Measurements from ENCODE around the gene FAM111A. TPM values are rescaled to one million over a fixed set of nuclear protein-coding genes. Genes with fewer than 3 reads are reported as not detected.

The FAM111A gene
- total and polyA plus RNA-seq, 2 donors (not counting 3 experiments of a cell fraction or from before 2014, with no cell fraction given) = 20.1 to 57.4 TPM

DNA sequence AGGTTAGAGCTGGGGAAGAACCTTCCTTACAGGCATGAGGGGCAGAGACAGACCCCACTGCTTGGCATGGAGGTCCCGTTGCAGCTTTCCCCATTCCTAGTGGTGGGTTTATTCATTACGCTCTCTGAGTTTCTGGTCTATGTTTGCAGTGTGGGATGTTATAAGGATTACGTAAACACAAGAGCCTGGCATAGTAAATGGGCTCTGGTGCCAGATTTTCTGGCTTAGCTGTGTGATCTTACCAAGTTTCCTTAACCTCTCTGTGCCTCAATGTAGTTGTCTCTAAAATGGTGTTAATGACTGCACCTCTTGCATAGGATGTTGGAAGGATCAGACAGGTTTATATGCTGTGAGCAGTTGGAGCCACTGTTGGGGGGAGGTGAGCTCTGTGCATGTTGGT is 44.4 kb downstream of the FAM111A start:
- no peaks in the 10 kb centered on the region for H4K20me1 ChIP-seq (replicated peaks; ENCODE audit: control insufficient read depth, extremely low read depth, insufficient read depth, low read length)
- peaks cover 4 to 11% of the 10 kb centered on the region in 2 experiments for H3K27me3 ChIP-seq (ENCODE audit: control insufficient read depth in 2 of 2, insufficient read depth in 2 of 2, low read length in 2 of 2)
- H3K4me1 ChIP-seq (ENCODE audit: control insufficient read depth, extremely low read depth, insufficient read depth, low read length) = peaks cover 2% of the 10 kb centered on the region
- H3K9me3 ChIP-seq (replicated peaks; ENCODE audit: control insufficient read depth, insufficient read depth, low read length) = no peaks in the 10 kb centered on the region
- H3K79me2 ChIP-seq (ENCODE audit: control insufficient read depth, insufficient read depth, low read length) = no peaks in the 10 kb centered on the region
- H3K9ac ChIP-seq (replicated peaks; ENCODE audit: extremely low read depth, insufficient read depth, low read length) = no peak overlapping the region
- no TSS peak for BruUV-seq (replicated peaks)
- intact Hi-C loops (cut with micrococcal nuclease) = no loop called here
- ChIA-PET POLR2A (no interaction called here), CTCF (interaction anchor here (1.0 to 6.4 kb wide), 6 partner anchors 10 to 20 kb away, joined by 3 to 74 read pairs (median 13); partner anchors contain the start of gene DTX4)
- DNase-seq (ENCODE audit: low read depth, low spot score) = no peak
- dilution Hi-C loops (cut with MboI; ENCODE audit: extremely low pct_ligation_motif_present, low sequenced_read_pairs) = no loop called here
- H3K36me3 ChIP-seq (ENCODE audit: control insufficient read depth in 2 of 2, extremely low read depth in 1 of 2, insufficient read depth in 2 of 2, low read length in 2 of 2) = no peaks in the 10 kb centered on the region
- no peak overlapping the region for H3K4me3 ChIP-seq (replicated peaks in 1 of 3; ENCODE audit: insufficient read depth in 1 of 3, low read depth in 1 of 3, low read length in 3 of 3)
- no peak for FAIRE-seq
- H2AFZ ChIP-seq (ENCODE audit: low read depth, low read length) = no peak overlapping the region
- H3K9me1 ChIP-seq (replicated peaks; ENCODE audit: control insufficient read depth, extremely low read depth, insufficient read depth, low read length) = no peaks in the 10 kb centered on the region
- no peak overlapping the region for H3K27ac ChIP-seq (ENCODE audit: insufficient read depth, low read depth, low read length)
- no peak for TF ChIP-seq GATA2 (IDR thresholded peaks at IDR 0.05; ENCODE audit: insufficient read depth, insufficient read length, low read depth, low read length)
- no peak overlapping the region for H3K4me2 ChIP-seq (ENCODE audit: insufficient read depth, low read length)

DNA sequence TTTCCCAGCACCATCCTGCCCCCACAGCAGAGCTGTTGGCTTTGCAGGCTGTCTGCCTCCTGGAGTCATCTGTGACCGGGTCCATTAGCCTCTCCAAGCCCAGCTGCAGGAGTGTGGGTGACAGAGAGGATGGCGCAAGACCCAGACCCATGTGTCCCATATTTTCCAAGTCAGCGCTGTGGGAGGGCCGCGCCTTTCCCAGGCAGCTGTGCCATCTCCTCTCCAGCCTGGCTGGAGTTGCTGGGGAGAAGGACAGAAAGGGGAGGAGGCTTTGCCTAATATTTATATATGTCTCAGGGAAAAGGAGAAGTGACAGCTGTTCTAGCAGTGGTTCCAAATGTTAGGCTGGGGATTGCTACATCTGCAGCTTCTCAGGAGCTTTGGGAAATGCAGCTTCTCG is 44.9 kb downstream of the FAM111A start:
- H3K9me1 ChIP-seq (replicated peaks; ENCODE audit: control insufficient read depth, extremely low read depth, insufficient read depth, low read length) = no peaks in the 10 kb centered on the region
- H3K4me2 ChIP-seq (ENCODE audit: insufficient read depth, low read length) = no peak overlapping the region
- peaks cover 2% of the 10 kb centered on the region for H3K4me1 ChIP-seq (ENCODE audit: control insufficient read depth, extremely low read depth, insufficient read depth, low read length)
- H3K4me3 ChIP-seq (replicated peaks in 1 of 3; ENCODE audit: insufficient read depth in 1 of 3, low read depth in 1 of 3, low read length in 3 of 3) = no peak overlapping the region
- intact Hi-C loops (cut with micrococcal nuclease) (no loop called here), dilution Hi-C loops (cut with MboI; ENCODE audit: extremely low pct_ligation_motif_present, low sequenced_read_pairs) (no loop called here)
- FAIRE-seq (no peak), DNase-seq (ENCODE audit: low read depth, low spot score) (no peak)
- no peak for TF ChIP-seq EZH2 (IDR thresholded peaks at IDR 0.05; ENCODE audit: borderline replicate concordance, low read depth, low read length, severe bottlenecking)
- no peak for TF ChIP-seq JUN (IDR thresholded peaks at IDR 0.05; ENCODE audit: borderline replicate concordance, insufficient read depth, insufficient read length, low read depth)
- TF ChIP-seq MYC (IDR thresholded peaks at IDR 0.05; ENCODE audit: low read depth, low read length) = no peak
- TF ChIP-seq GATA2 (IDR thresholded peaks at IDR 0.05; ENCODE audit: insufficient read depth, insufficient read length, low read depth, low read length) = no peak
- TF ChIP-seq, protein P1, sequence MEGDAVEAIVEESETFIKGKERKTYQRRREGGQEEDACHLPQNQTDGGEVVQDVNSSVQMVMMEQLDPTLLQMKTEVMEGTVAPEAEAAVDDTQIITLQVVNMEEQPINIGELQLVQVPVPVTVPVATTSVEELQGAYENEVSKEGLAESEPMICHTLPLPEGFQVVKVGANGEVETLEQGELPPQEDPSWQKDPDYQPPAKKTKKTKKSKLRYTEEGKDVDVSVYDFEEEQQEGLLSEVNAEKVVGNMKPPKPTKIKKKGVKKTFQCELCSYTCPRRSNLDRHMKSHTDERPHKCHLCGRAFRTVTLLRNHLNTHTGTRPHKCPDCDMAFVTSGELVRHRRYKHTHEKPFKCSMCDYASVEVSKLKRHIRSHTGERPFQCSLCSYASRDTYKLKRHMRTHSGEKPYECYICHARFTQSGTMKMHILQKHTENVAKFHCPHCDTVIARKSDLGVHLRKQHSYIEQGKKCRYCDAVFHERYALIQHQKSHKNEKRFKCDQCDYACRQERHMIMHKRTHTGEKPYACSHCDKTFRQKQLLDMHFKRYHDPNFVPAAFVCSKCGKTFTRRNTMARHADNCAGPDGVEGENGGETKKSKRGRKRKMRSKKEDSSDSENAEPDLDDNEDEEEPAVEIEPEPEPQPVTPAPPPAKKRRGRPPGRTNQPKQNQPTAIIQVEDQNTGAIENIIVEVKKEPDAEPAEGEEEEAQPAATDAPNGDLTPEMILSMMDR (IDR thresholded peaks at IDR 0.05; ENCODE audit: extremely low read depth in 1 of 2, insufficient read depth in 1 of 2, low read depth in 1 of 2, low read length in 2 of 2) = no peak
- no peak for TF ChIP-seq POLR2AphosphoS5 (IDR thresholded peaks at IDR 0.05; ENCODE audit: insufficient read depth, low read depth, low read length)
- TF ChIP-seq, protein P2, sequence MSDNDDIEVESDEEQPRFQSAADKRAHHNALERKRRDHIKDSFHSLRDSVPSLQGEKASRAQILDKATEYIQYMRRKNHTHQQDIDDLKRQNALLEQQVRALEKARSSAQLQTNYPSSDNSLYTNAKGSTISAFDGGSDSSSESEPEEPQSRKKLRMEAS (IDR thresholded peaks at IDR 0.05; ENCODE audit: insufficient read depth, insufficient read length) = no peak
- TF ChIP-seq POLR2A (IDR thresholded peaks at IDR 0.05; ENCODE audit: low read depth, low read length) = no peak
- no peak for TF ChIP-seq FOS (IDR thresholded peaks at IDR 0.05; ENCODE audit: borderline replicate concordance, insufficient read depth, low read length)
- no peak overlapping the region for H3K9ac ChIP-seq (replicated peaks; ENCODE audit: extremely low read depth, insufficient read depth, low read length)
- CTCF ChIA-PET = interaction anchor here (1.4 to 6.4 kb wide), 4 partner anchors 11 to 19 kb away, joined by 7 to 74 read pairs (median 18); partner anchors contain the start of gene DTX4
- peaks cover 4 to 11% of the 10 kb centered on the region in 2 experiments for H3K27me3 ChIP-seq (ENCODE audit: control insufficient read depth in 2 of 2, insufficient read depth in 2 of 2, low read length in 2 of 2)
- H3K79me2 ChIP-seq (ENCODE audit: control insufficient read depth, insufficient read depth, low read length) = no peaks in the 10 kb centered on the region
- H2AFZ ChIP-seq (ENCODE audit: low read depth, low read length) = no peak overlapping the region
- no peaks in the 10 kb centered on the region for H4K20me1 ChIP-seq (replicated peaks; ENCODE audit: control insufficient read depth, extremely low read depth, insufficient read depth, low read length)
- no peaks in the 10 kb centered on the region for H3K9me3 ChIP-seq (replicated peaks; ENCODE audit: control insufficient read depth, insufficient read depth, low read length)
- POLR2A ChIA-PET = no interaction called here
- H3K36me3 ChIP-seq (ENCODE audit: control insufficient read depth in 2 of 2, extremely low read depth in 1 of 2, insufficient read depth in 2 of 2, low read length in 2 of 2) = no peaks in the 10 kb centered on the region
- H3K27ac ChIP-seq (ENCODE audit: insufficient read depth, low read depth, low read length) = no peak overlapping the region
- no TSS peak for BruUV-seq (replicated peaks)

All from endothelial cell of umbilical vein (primary cell).